G401.6 (cell line): ENCODE results near the gene ALDH9A1.
A peak's percentile ranks its signal among the peaks of the same experiment; 100 is the strongest.
"Not testable (repeated sequence)": the region's sequence is repeated elsewhere in the genome, so short reads cannot be mapped to it uniquely, and the experiment has no call there.

Experiments used
- FAIRE-seq: peaks from 2 replicates; lab custom pipeline; 2012; peaks lifted over from hg19 to GRCh38; lab: Jason Lieb, UNC

The ALDH9A1 gene

DNA sequence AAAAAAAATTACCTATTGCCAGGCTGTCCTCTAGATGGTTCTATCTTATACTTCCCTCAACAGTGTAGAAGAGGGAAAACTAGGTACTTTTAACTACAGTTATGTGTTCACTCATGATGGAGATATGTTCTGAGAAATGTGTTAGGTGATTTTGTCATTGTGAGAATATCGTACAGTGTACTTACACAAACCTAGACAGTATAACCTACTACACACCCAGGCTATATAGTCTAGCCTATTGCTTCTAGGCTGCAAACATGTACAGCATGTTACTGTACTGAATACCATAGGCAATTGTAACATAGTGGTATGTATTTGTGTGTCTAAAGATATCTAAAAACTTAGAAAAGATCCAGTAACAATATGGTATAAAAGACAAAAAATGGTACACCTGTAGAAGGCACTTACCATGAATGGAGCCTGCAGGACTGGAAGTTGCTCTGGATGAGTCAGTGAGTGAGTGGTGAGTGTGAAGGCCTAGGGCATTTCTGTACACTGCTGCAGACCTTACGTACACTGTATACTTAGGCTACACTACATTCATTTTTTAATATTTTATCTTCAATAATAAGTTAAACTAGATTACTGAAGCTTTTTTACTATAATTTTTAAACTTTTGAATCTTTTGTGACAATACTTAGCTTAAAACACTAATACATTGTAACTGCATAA lies 54.2 kb downstream of the ALDH9A1 start:
- FAIRE-seq = no peak

DNA sequence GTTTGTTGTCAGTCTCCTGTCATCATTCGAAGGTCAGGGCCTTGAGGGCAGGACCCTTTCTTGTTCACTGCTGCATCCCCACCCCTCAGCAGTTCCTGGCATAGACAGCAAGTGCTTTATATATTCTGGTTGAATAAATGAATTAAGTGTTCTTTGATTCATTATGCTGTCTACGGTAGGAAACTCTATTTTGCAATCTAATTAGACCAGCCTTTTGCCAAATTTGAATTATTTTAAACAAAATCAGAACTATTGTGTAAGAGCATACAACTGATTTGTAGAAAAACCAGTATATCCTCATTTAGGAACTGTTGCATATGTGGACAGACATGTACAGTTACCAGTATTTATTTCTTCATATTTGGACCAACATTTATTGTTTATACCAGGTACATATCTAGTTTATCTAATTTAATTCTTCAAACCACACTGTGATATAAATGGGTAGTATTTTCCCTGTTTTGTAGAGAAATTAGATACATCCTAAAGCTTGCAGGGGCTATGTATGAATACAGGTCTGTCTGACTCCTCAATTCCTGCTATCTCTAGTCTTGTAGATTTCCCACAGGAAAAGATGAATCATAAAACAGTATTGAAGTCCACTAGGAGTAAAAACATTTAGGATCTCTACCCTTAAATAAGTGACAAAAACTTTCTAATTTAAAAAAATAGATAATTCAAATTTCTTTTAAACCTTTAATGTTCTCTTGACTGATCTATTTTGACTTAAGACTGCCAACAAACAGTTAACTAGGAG lies 57.0 kb downstream of the ALDH9A1 start:
- no peak for FAIRE-seq

DNA sequence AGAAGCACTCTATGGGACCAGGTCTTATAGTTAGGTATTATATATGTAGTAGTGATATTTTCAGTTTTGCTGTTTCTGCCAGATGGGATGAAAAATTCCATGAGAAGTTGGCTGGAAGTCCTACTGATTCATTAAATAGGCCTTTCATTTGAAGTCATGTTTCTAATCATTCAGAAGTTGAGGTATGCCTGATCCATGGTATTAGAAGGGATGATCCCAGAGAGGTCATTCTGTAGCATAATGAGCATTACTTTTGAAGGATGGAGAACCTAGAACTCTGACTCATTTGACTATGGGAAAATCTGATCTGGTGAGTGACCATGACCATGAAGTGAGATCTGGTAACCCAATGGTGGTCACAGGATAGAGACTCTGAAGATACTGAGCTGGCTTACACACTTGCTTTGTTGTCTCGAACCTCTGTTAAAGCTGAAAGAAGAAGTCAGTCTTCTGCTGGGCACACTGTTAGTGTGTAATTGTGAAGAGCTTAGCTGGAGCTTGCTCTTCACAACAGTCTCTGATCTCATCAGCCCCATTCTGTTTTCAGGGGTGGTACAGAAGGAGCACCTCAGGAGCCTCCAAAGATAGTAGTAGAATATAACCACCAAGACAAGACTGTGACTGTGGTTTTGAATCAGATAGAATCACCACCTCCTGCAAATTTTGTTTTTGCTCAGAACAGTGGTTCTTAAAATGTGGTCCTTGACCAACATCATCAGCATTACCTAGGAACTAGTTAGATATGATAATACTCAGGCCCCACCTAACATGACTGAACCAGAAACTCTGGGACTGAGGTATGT lies 58.3 kb downstream of the ALDH9A1 start:
- FAIRE-seq = no peak

GRCh38 chr1:165638211-165638610 lies 60.2 kb downstream of the ALDH9A1 start:
- FAIRE-seq = not testable (repeated sequence)

- no peak for FAIRE-seq
Observed at GRCh38 chr1:165637427-165637826, 60.9 kb downstream of the ALDH9A1 start.

DNA sequence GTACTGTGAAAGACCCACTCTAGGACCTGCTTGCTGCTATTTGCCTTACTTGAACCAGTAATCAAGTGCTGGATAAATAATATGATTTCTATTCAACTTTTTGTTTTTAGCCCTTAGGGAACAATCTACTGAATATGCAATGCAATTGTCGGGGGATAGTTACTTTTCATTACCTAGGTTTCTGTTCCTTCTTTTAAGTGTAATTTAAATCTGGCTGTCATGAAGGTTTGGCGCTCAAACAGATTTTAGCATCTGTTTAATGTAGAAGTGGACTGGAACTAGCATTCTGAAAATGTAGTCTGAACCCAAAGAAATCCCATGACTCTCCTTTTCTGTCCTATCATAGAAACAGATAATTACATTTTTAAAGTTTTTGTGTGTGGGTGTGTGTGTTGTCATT lies 62.5 kb downstream of the ALDH9A1 start:
- no peak for FAIRE-seq

- FAIRE-seq = no peak
Observed at GRCh38 chr1:165635329-165635728, 63.0 kb downstream of the ALDH9A1 start.

- FAIRE-seq = no peak
Observed at GRCh38 chr1:165634154-165634921, 64.0 kb downstream of the ALDH9A1 start.

- FAIRE-seq = no peak
Observed at GRCh38 chr1:165633614-165634013, 64.7 kb downstream of the ALDH9A1 start.

GRCh38 chr1:165632491-165632890 lies 65.9 kb downstream of the ALDH9A1 start:
- FAIRE-seq = no peak

DNA sequence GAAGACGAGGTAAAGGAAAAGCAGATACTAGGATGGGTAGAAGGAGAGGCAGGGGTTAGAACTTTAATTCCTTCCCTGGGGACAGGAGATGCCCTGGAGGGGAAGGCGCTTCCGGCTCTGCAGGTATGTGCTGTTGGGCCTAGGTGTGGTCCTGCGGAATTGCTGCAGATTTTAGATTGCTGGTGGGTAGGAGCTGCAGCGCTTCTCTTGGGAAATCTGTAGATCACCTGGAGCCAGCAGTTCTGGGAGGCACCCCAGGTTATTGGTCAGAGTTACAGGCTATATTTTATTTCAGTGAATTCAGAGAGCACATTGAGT lies 66.3 kb downstream of the ALDH9A1 start:
- no peak for FAIRE-seq

DNA sequence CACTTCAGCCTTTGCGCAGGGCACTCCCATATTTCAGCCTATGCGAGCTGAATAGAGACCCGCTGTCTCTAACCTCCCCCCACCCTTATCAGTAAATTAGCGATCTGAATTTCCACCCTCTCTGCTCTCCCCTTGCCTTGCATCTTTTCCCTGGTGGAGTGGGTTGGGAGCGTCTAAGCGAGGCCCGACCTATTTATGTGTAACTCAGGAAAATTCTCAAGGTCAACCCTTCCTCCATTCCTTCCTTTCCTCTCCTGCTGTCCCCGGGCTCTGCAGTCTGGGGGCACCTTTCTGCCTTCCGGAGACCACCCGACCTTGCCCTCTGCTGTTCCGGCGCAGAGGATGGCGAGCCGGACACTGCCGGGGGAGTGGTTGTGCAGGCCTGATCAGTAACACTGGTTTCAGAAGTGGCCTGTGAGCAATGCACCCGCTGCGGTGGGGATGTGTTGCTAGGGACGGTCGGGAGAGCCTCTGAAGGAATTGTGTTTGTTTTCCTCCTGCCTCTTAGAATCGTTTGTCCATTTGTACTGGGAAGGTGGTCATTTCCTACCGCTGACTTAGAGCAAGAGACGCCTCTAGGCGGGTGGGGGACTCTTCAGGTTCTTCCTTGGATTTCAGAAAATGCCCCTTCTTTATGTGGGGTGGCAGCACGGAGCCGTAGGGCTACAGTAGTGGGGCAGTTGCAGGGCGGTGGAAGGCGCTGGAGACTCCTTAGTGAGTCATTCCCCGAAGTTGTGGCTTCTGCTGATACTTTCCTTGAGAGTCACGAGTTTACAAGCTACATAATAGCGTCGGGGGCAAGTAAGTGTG lies 66.8 kb downstream of the ALDH9A1 start:
- FAIRE-seq = no peak

DNA sequence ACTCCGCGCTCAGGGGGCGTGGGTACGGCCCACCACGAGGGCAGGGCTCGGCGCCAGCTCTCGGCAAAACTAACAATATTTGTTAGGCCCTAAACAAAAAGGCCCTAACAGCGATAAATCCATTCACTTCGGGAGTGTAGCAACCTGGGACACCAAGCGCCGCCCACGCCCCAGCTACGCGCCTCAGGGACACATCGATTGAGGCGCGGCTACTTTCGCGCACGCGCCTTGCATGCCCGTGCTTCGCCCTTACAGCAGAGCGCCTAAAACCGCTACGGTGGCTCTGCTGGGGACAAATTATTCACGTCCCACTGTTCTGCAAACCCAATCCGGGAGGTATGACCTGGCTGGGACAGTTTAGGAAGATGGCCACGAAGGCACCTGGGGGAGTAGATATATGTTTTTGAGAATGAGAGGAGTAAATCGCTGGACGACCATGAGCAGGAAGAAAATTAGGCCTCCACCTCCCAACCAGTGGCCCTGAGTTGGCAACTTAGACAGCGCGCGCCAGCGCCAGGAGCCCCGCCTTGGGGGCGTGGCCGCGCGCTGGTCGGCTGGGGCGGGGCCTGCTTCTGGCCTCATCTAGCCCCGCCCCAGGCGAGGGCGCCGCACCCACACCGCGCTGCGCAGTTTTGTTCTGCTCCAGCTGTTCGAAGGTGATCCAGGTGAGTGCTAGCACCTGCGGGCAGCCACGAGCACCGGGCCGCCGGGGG lies 67.6 kb downstream of the ALDH9A1 start, which contains the start of gene MGST3:
MGST3 (plus strand) TSS at position 606 of the 713 bp plus-strand sequence. CDS start 18,614 bp downstream, outside the sequence.
- peak; percentile 66 for FAIRE-seq

DNA sequence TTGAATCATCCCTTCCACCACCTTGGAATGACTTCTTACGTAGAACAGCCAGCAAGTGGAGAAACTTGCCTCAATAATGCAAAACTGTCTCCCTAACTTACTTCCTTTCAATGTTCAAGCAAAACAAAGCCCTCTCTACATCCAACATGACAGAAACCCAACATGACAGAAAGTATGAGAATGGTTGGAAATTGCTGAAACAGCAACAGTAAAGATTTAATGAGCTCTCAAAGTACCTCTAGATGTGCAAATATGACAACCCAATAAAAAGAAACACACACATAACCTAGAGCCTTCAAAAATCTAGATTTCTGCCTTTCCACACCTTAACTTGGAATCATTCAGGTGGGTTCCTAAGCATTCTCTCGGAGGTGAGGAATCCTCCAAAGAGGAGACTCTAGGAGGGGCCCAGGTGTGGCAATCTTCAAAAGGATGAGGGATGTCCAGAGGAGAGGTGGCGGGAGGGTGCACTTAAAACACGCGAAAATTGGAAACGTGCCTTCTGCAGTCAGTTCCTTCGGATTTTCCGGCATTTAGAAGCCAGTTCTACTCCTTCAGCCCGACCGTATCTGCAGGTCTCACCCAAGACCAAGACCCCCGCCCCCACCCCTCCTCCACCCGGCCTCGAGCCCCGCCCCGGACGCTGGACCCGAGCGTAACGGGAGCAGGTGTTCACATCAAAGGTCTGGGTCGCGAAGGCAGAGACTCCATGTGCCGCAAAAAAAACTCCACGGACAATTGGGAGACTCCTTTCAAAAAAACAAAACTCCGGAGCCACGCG lies 68.3 kb downstream of the ALDH9A1 start:
- no peak for FAIRE-seq

- no peak for FAIRE-seq
Observed at GRCh38 chr1:165629151-165629550, 69.2 kb downstream of the ALDH9A1 start.

DNA sequence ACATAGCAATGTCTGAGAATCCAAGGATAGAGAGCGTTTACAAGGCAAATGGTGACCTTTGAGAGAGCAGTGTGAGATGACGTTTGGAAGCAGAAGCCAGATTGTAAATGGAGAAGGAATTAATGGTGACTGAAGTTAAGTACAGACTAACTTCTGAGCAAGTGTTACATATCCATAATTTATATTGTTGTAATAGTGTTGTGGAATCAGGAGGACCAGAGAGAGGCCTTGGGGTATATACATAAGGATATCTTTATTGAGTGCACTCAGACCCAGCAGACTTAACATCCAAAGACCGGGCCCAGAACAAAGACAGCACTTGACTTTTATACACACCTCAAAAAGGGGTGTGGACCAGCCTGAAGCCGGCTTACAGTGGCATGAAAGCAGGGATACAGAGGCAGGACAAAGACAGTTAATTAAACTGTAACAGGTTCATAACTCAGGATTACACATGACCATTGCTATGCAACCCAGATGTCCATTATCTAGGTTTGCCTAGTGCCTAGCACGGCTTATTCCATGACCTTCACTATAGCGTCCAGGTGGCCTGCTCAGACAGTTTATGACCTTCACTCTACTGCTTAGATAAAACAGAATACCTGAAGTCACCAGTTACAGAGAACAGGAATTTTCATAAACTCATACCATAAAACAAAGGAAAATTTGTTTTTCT lies 70.1 kb downstream of the ALDH9A1 start:
- FAIRE-seq = no peak

DNA sequence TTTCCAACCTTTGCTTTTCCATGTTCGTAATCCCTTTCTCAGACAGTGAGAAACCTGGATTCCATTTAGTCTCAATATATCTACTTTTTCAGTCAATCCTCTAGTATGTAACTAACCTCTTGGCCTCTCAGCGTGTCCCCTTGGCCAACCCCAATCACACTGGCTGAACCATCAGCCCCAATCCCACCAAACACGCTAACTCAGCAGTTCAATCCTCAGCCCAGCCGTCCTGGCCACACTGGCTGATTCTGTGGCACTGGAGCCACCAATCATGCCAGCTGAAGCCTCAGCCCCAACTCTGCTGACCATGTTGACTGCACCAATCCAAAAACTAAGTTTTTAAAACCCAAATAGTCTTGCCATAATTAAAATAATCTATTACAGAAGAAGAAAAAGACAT lies 73.9 kb downstream of the ALDH9A1 start:
- FAIRE-seq = no peak

- no peak for FAIRE-seq
Observed at GRCh38 chr1:165623624-165624023, 74.7 kb downstream of the ALDH9A1 start.

DNA sequence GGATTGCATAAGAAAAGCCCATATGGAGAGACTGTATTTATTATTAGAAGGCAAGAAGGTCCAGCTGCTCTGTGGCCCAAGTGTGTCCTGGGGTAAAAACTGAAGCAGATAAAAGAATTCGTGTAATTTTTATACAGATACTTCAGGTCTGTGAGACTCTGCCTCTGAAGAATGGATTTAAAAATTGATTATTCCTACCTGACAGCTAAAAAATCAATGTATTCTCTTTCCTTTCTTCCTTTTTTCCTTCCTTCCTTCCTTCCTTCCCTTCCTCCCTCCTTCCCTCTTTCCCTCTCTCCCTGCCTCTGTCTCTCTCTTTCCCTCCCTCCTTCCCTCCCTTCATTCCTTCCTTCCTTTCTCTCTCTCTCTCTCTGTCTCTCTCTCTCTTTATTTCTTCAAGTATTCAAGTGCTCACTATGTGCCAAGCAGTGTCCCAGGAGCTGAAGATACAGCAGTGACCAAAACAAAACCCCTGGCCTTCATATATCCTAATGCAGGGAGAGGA lies 78.7 kb downstream of the ALDH9A1 start:
- FAIRE-seq = no peak
